Measurements from ENCODE around the gene GRAMD1B.

GRCh38 chr11:123480290-123480815, 50.3 kb downstream of the GRAMD1B start:
- TF ChIP-seq CTCF (IDR thresholded peaks at IDR 0.05) (no peak), POLR2A (IDR thresholded peaks at IDR 0.05) (no peak)
